Ureter (tissue), 1 donor: ENCODE results near the gene PRAMEF14. TPM values are rescaled to one million over a fixed set of nuclear protein-coding genes. Genes with fewer than 3 reads are reported as not detected.

Experiments used
- total RNA-seq: library from RNA; stranded (reverse); gene quantifications from one replicate; pipeline ENCODE4 v1.2.4, GENCODE V29; 2023
- donor health status: DM: yes; HTN: yes; CAD: no.

The PRAMEF14 gene
- total RNA-seq, 1 donor from 2014 or later, result not detected

Other genes starting within 250 kb of the PRAMEF14 start
- gene HNRNPCL2, start 230.3 kb downstream of the PRAMEF14 start, total RNA-seq, result not detected
- gene PRAMEF26, start 191.1 kb downstream of the PRAMEF14 start, total RNA-seq, result not detected
- not detected for gene HNRNPCL4, start 181.5 kb downstream of the PRAMEF14 start, total RNA-seq
- not detected for gene PRAMEF9, start 175.3 kb downstream of the PRAMEF14 start, total RNA-seq
- gene PRAMEF13, start 145.7 kb downstream of the PRAMEF14 start, total RNA-seq, result not detected
- gene PRAMEF18, start 121.0 kb downstream of the PRAMEF14 start, total RNA-seq, result not detected
- not detected for gene PRAMEF5, start 92.9 kb downstream of the PRAMEF14 start, total RNA-seq
- gene PRAMEF8, start 62.0 kb downstream of the PRAMEF14 start, total RNA-seq, result not detected
- not detected for gene PRAMEF33, start 43.6 kb downstream of the PRAMEF14 start, total RNA-seq
- gene PRAMEF15, start 31.6 kb downstream of the PRAMEF14 start, total RNA-seq, result not detected
- not detected for gene PRAMEF19, start 24.8 kb upstream of the PRAMEF14 start, total RNA-seq
- gene PRAMEF17, start 42.5 kb upstream of the PRAMEF14 start, total RNA-seq, result not detected
- gene PRAMEF20, start 63.3 kb upstream of the PRAMEF14 start, total RNA-seq, result not detected
- not detected for gene LRRC38, start 166.9 kb upstream of the PRAMEF14 start, total RNA-seq
- 29.5 TPM for gene PDPN, start 236.7 kb upstream of the PRAMEF14 start, total RNA-seq